GM03348 (cell line): ENCODE results near the gene HOXD1.

ENCODE experiments used
- DNase-seq: peaks from one replicate; pipeline ENCODE4 v3.0.0; 2012; ENCODE audit warnings: low spot score

HOXD1 gene

GRCh38 chr2:176187899-176188773, at the start of gene HOXD1:
Gene HOXD1 (plus strand): TSS chr2:176188668. CDS start chr2:176188802, 134 bp downstream.
- DNase-seq = peak; percentile 97

- DNase-seq = peak; percentile 66
Measured at GRCh38 chr2:176138923-176139660, 49.4 kb upstream of the HOXD1 start.

GRCh38 chr2:176139661-176140512, 48.6 kb upstream of the HOXD1 start:
- DNase-seq = peak; percentile 74

GRCh38 chr2:176140513-176141317, 47.8 kb upstream of the HOXD1 start:
- DNase-seq = peak; percentile 95

- DNase-seq = no peak
Measured at GRCh38 chr2:176142281-176142680, 46.2 kb upstream of the HOXD1 start.

- DNase-seq = no peak
Measured at GRCh38 chr2:176145085-176145969, 43.1 kb upstream of the HOXD1 start.

GRCh38 chr2:176146101-176146500, 42.4 kb upstream of the HOXD1 start:
- no peak for DNase-seq

GRCh38 chr2:176146645-176147044, 41.8 kb upstream of the HOXD1 start:
- no peak for DNase-seq

GRCh38 chr2:176147210-176147799, 41.2 kb upstream of the HOXD1 start:
- DNase-seq = no peak

GRCh38 chr2:176147800-176148496, 40.5 kb upstream of the HOXD1 start:
- no peak for DNase-seq

GRCh38 chr2:176148751-176149421, 39.6 kb upstream of the HOXD1 start:
- DNase-seq = no peak

GRCh38 chr2:176149481-176149938, 39.0 kb upstream of the HOXD1 start:
- DNase-seq = no peak

- no peak for DNase-seq
Measured at GRCh38 chr2:176149939-176150583, 38.4 kb upstream of the HOXD1 start.

GRCh38 chr2:176150584-176151441, 37.7 kb upstream of the HOXD1 start:
- no peak for DNase-seq

GRCh38 chr2:176151442-176152287, 36.8 kb upstream of the HOXD1 start, which contains the start of gene HOXD4:
Gene HOXD4 (plus strand): TSS chr2:176151550. CDS start chr2:176151634, 84 bp downstream.
- DNase-seq = no peak
